Smooth muscle cell (in vitro differentiated cells): ENCODE results near the gene C1orf210. TPM values are rescaled to one million over a fixed set of nuclear protein-coding genes. Genes with fewer than 3 reads are reported as not detected.

ENCODE experiments used
- DNase-seq: peaks from one replicate; lab custom pipeline; 2025; ENCODE audit not compliant: unreplicated experiment; lab: John Stamatoyannopoulos, UW
- H2AFZ ChIP-seq: fragments of 200-600 bp; sonication (generic); 2 replicates; pipeline ENCODE4 v1.6.0; 2016; ENCODE audit warnings: antibody characterized with exemption, low read depth, mild to moderate bottlenecking
- H3F3A ChIP-seq: fragments of 200-600 bp; sonication (generic); 2 replicates; pipeline ENCODE4 v1.6.0; 2017; ENCODE audit warnings: antibody characterized with exemption, low read depth
- H3K27ac ChIP-seq: fragments of 200-600 bp; sonication (generic); 2 replicates; pipeline ENCODE4 v1.5.1; 2016; ENCODE audit warnings: low read depth, mild to moderate bottlenecking
- H3K27me3 ChIP-seq: fragments of 200-600 bp; sonication (generic); 2 replicates; pipeline ENCODE4 v1.6.1; 2016; ENCODE audit warnings: low read depth, mild to moderate bottlenecking
- H3K36me3 ChIP-seq: fragments of 200-600 bp; sonication (generic); 2 replicates; pipeline ENCODE4 v1.5.1; 2016; ENCODE audit warnings: low read depth
- H3K4me1 ChIP-seq: fragments of 200-600 bp; sonication (generic); 2 replicates; pipeline ENCODE4 v1.5.1; 2016; ENCODE audit warnings: low read depth
- H3K4me2 ChIP-seq: fragments of 200-600 bp; sonication (generic); 2 replicates; pipeline ENCODE4 v1.6.0; 2016; ENCODE audit warnings: mild to moderate bottlenecking
- H3K4me3 ChIP-seq: fragments of 200-600 bp; sonication (generic); 2 replicates; pipeline ENCODE4 v1.5.1; 2016; ENCODE audit warnings: mild to moderate bottlenecking
- H3K79me2 ChIP-seq: fragments of 200-600 bp; sonication (generic); 2 replicates; pipeline ENCODE4 v1.6.0; 2016; ENCODE audit warnings: low read depth, mild to moderate bottlenecking
- H3K9ac ChIP-seq: fragments of 200-600 bp; sonication (generic); 2 replicates; pipeline ENCODE4 v1.6.0; 2016; ENCODE audit warnings: low read depth
- H3K9me3 ChIP-seq: fragments of 200-600 bp; sonication (generic); replicated peaks from 2 replicates; pipeline ENCODE4 v1.5.1; 2016; ENCODE audit warnings: low read depth
- H4K20me1 ChIP-seq: fragments of 200-600 bp; sonication (generic); 2 replicates; pipeline ENCODE4 v1.6.0; 2016; ENCODE audit warnings: low read depth
- WGBS: methylation state at CpG from one replicate; pipeline ENCODE4 v1.1.7; 2016; ENCODE audit warnings: low lambda C conversion rate; 5-methylcytosine and 5-hydroxymethylcytosine counted together
- polyA plus RNA-seq: library from polyadenylated mRNA; unstranded; fragments of >200 nt; fragmentation: Nextera tagmentation; extraction: Ambion mirVana; gene quantifications from 2 replicates; pipeline ENCODE4 v1.2.1, GENCODE V29; 2016
- total RNA-seq: library from RNA; depleted of rRNA; stranded (reverse); fragments of >200 nt; gene quantifications from 2 replicates; pipeline ENCODE4 v1.2.3, GENCODE V29; 2014
- TF ChIP-seq, protein P1 (sequence below): fragments of 200-600 bp; sonication (generic); IDR thresholded peaks from 2 replicates; pipeline ENCODE4 v1.5.1; 2017; ENCODE audit warnings: borderline replicate concordance, mild to moderate bottlenecking, antibody characterized with exemption; ENCODE audit not compliant: insufficient read depth, poor library complexity, severe bottlenecking

The C1orf210 gene
- total and polyA plus RNA-seq, 2 experiments from 2014 or later = 0.72 to 1.2 TPM

DNA sequence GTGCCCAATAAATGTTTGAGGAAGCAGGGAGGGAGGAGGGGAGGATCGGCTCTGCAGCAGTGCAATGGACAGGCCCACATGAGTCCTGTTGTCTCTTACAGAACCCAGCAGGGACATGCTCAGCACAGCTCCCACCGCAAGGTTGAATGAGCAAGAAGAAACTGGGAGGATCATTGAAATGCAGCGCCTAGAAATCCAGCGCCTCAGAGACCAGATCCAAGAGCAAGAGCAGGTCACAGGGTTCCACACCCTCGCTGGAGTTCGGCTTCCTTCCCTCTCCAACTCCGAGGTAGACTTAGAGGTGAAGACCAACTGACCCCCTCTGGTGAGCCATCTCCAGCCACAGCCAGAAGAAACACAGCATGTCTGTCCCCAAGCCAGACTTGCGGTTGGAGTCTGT is 31.5 kb downstream of the C1orf210 start:
- Histone ChIP-seq H3K79me2 (no peaks in the 10 kb centered on the region), H3F3A (no peaks in the 10 kb centered on the region), H3K9me3 (no peaks in the 10 kb centered on the region), H3K27me3 (no peaks in the 10 kb centered on the region), H3K27ac (no peak overlapping the region), H3K4me2 (no peak overlapping the region), H3K4me1 (no peaks in the 10 kb centered on the region), H2AFZ (no peak overlapping the region), H4K20me1 (no peaks in the 10 kb centered on the region), H3K36me3 (no peaks in the 10 kb centered on the region), H3K4me3 (no peak overlapping the region), H3K9ac (no peak overlapping the region)
- no peak for DNase-seq
- TF ChIP-seq, protein P1, sequence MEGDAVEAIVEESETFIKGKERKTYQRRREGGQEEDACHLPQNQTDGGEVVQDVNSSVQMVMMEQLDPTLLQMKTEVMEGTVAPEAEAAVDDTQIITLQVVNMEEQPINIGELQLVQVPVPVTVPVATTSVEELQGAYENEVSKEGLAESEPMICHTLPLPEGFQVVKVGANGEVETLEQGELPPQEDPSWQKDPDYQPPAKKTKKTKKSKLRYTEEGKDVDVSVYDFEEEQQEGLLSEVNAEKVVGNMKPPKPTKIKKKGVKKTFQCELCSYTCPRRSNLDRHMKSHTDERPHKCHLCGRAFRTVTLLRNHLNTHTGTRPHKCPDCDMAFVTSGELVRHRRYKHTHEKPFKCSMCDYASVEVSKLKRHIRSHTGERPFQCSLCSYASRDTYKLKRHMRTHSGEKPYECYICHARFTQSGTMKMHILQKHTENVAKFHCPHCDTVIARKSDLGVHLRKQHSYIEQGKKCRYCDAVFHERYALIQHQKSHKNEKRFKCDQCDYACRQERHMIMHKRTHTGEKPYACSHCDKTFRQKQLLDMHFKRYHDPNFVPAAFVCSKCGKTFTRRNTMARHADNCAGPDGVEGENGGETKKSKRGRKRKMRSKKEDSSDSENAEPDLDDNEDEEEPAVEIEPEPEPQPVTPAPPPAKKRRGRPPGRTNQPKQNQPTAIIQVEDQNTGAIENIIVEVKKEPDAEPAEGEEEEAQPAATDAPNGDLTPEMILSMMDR = no peak
- 92% methylated on average over 8 of the region's 8 CpGs for WGBS

DNA sequence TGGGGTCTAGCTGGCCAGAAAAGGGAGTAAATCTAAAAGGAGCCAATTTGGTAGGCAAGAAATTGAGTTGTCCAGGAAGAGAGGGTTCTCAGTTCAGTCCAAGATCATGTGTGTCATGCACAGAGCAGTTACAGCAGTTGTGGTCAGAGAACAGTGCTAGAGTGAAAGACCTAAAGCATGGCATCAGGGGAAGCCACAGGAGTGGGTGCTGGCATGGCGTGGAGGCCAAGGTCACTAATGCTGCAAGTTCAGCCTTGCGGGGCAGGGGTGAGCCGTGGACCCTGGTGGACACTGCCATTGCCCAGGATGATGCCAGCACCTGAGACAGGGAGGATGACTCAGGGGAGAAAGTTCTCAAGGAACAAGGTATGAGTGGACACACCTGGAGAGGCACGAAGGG is 32.2 kb downstream of the C1orf210 start:
- no peaks in the 10 kb centered on the region for H3F3A ChIP-seq
- no peaks in the 10 kb centered on the region for H3K36me3 ChIP-seq
- H3K79me2 ChIP-seq = no peaks in the 10 kb centered on the region
- H3K4me2 ChIP-seq = no peak overlapping the region
- no peaks in the 10 kb centered on the region for H3K9me3 ChIP-seq
- no peaks in the 10 kb centered on the region for H4K20me1 ChIP-seq
- H2AFZ ChIP-seq = no peak overlapping the region
- no peak overlapping the region for H3K9ac ChIP-seq
- TF ChIP-seq, protein P1 = no peak
- H3K4me1 ChIP-seq = no peaks in the 10 kb centered on the region
- no peak for DNase-seq
- WGBS = 89% methylated on average over 4 of the region's 4 CpGs
- no peak overlapping the region for H3K4me3 ChIP-seq
- H3K27me3 ChIP-seq = no peaks in the 10 kb centered on the region
- no peak overlapping the region for H3K27ac ChIP-seq

DNA sequence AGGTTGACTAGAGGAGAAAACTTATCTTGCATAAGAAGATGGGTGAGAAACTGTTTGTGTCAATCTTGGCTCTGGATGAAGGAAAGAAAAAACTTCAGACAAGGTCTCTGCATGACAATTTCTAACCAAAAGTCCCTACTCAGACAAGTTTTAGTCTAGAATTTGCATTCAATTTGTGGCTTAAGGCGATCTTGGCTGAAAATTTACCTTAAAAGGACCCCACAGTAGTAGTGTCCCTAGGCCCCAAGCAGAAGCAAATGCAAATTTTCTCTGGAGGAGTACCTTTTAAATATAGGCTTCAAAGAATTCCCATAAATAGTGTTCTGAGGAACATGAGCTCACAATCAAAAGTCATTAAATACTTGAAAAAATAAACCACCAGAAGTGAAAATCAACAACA is 33.2 kb downstream of the C1orf210 start:
- no peak overlapping the region for H3K9ac ChIP-seq
- TF ChIP-seq, protein P1 = no peak
- no peaks in the 10 kb centered on the region for H3K79me2 ChIP-seq
- H3K4me1 ChIP-seq = no peaks in the 10 kb centered on the region
- no peaks in the 10 kb centered on the region for H3K9me3 ChIP-seq
- H3K27me3 ChIP-seq = no peaks in the 10 kb centered on the region
- no peak overlapping the region for H2AFZ ChIP-seq
- no peak overlapping the region for H3K4me3 ChIP-seq
- no peak overlapping the region for H3K4me2 ChIP-seq
- no peaks in the 10 kb centered on the region for H3K36me3 ChIP-seq
- no peak for DNase-seq
- H3F3A ChIP-seq = no peaks in the 10 kb centered on the region
- 81% methylated on average over 1 of the region's 1 CpG for WGBS
- no peaks in the 10 kb centered on the region for H4K20me1 ChIP-seq
- H3K27ac ChIP-seq = no peak overlapping the region

DNA sequence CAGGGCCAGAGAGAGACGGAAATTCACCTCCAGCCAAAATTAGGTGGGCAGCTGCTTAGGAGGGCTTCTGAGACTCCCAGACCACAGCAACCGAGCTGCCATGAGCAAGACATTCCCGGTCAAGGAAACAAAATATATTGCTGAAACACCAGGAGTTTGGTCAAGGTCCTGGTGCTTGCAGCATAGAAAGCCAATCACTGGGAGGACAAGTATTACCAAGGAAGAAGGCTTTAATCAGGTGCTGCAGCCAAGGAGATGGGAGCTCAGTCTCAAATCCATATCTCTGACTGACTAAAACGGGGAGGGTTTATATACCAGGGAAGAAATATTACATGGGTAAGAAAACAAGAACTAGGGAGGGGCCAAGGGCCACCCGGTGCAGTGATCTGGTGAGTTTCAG is 34.4 kb downstream of the C1orf210 start:
- WGBS = 93% methylated on average over 5 of the region's 5 CpGs
- H3K4me1 ChIP-seq = no peaks in the 10 kb centered on the region
- H3K27ac ChIP-seq = no peak overlapping the region
- H3K4me3 ChIP-seq = no peak overlapping the region
- no peak overlapping the region for H2AFZ ChIP-seq
- no peaks in the 10 kb centered on the region for H3F3A ChIP-seq
- H3K79me2 ChIP-seq = no peaks in the 10 kb centered on the region
- no peaks in the 10 kb centered on the region for H3K9me3 ChIP-seq
- H3K9ac ChIP-seq = no peak overlapping the region
- H3K4me2 ChIP-seq = no peak overlapping the region
- no peaks in the 10 kb centered on the region for H3K36me3 ChIP-seq
- TF ChIP-seq, protein P1 = no peak
- DNase-seq = no peak
- no peaks in the 10 kb centered on the region for H3K27me3 ChIP-seq
- H4K20me1 ChIP-seq = no peaks in the 10 kb centered on the region
